ENCODE data around the gene CNTNAP5.

DNA sequence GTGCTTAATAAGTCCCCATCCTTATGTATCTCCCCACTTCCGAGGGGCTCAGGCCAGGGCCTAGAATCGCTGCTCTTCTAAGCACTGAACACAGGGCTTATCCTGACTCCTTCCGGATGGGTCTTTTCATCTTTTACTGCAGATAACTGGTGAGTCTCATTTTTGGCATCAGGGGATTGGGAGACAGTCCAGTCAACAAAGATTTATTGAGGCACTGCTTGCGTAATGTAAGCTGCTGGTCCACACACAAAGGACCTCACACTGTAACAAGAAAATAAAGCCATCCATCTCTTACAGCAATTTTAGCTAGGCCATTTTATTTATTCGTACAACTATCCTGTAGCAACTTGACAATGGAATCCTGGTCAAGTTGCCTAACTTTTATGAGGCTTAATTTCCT lies 600.5 kb downstream of the CNTNAP5 start:
- TF ChIP-seq, protein P1, sequence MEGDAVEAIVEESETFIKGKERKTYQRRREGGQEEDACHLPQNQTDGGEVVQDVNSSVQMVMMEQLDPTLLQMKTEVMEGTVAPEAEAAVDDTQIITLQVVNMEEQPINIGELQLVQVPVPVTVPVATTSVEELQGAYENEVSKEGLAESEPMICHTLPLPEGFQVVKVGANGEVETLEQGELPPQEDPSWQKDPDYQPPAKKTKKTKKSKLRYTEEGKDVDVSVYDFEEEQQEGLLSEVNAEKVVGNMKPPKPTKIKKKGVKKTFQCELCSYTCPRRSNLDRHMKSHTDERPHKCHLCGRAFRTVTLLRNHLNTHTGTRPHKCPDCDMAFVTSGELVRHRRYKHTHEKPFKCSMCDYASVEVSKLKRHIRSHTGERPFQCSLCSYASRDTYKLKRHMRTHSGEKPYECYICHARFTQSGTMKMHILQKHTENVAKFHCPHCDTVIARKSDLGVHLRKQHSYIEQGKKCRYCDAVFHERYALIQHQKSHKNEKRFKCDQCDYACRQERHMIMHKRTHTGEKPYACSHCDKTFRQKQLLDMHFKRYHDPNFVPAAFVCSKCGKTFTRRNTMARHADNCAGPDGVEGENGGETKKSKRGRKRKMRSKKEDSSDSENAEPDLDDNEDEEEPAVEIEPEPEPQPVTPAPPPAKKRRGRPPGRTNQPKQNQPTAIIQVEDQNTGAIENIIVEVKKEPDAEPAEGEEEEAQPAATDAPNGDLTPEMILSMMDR (IDR thresholded peaks at IDR 0.05; ENCODE audit: poor library complexity): no peak
- TF ChIP-seq EZH2 (IDR thresholded peaks at IDR 0.05; ENCODE audit: borderline replicate concordance) (no peak), EZH2phosphoT487 (IDR thresholded peaks at IDR 0.05; ENCODE audit: low read depth, severe bottlenecking, unreplicated experiment) (no peak)
